HG03575 (cell line): Measurements from ENCODE around the gene DOK7.

ENCODE experiments used
- ATAC-seq: cut with Tn5 transposase; IDR thresholded peaks from one replicate; pipeline ENCODE4 v1.9.1; 2021; ENCODE audit not compliant: unreplicated experiment, insufficient number of reproducible peaks, low FRiP score; ENCODE audit errors: extremely low read depth

The DOK7 gene

GRCh38 chr4:3424522-3425095 lies 38.5 kb upstream of the DOK7 start:
- ATAC-seq: no peak

GRCh38 chr4:3426465-3427133 lies 36.5 kb upstream of the DOK7 start:
- no peak for ATAC-seq

DNA sequence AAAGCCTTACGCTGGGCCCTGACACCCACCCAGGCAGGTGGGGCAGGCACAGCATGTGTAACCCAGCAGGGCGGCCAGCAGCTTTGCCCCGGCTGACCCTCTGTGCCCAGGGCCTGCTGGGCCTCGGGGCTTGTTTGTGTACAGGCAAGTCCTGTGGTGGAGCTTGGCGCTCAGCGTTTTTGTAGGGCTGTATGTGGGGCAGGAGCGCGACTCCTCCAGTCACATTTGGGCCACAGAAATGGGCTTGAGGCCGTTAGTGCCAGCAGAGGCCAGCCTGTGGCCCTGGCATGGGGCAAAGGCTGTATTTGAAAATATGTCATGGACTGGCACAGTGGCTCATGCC lies 36.0 kb upstream of the DOK7 start:
- ATAC-seq: no peak

DNA sequence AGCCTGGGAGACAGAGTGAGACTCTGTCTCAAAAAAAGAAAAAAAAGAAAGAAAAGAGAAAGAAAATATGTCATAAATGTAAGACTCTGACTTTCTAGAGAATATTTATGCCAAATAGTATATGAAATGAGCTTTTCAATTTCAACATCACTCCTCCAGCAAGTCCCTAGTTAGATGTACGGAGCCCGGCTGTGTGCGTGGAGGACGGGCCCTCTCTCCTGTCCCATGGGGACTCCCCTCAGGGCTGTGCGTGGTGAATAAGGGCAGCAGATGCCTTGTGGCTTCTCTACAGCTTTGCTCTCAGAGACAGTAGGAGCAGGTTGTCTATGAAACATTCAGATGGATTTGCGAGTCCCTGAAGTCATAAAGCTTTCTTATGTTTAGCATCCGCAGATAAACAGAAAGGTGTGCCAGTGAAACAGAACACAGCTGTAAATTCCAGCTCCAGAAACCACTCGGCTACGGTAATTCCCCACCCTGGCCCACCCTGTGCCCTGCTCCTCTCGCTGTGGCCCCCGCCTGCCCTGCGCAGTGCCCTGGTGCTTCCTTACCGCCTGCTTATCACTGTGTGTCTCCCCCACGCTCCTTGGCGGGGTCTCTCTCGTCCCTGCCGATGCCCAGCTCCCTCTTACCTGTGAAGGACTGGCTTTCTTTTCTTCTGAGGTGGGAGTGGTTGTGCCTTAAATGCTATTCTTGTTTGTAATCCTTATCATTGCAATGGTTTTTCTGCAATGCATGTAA lies 35.2 kb upstream of the DOK7 start:
- ATAC-seq: no peak

DNA sequence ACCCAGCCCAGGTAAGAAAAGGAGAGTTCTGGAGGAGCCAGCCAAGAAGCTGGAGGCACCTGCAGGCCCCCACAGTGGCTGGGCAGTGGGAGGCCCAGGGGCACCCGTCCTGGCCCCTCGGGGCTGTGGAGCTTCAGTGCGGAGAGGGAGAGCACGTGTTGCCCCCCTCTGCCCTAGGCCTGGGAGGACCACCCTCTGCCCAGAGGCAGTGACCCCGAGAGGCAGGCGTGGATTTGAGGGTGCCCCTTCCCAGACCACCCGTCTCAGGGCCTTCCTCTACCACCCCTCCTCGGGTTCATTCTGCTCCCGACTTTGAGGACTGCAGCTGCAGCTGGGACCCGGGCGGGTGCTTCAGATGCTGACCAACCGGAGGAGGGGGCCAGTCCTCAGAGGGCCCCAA lies 33.5 kb upstream of the DOK7 start:
- no peak for ATAC-seq

DNA sequence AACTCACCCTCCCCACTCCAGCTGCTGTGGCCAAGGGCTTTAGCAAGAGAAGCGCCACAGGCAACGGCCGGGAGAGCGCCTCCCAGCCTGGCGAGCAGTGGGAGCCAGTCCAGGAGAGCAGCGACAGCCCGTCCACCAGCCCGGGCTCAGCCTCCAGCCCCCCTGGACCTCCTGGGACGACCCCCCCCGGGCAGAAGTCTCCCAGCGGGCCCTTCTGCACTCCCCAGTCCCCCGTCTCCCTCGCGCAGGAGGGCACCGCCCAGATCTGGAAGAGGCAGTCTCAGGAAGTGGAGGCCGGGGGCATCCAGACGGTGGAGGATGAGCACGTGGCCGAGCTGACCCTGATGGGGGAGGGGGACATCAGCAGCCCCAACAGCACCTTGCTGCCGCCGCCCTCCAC lies 32.6 kb upstream of the DOK7 start:
- ATAC-seq: no peak

- no peak for ATAC-seq
Measured at GRCh38 chr4:3431446-3431993, 31.6 kb upstream of the DOK7 start.

GRCh38 chr4:3432381-3432790 lies 30.7 kb upstream of the DOK7 start:
- no peak for ATAC-seq

DNA sequence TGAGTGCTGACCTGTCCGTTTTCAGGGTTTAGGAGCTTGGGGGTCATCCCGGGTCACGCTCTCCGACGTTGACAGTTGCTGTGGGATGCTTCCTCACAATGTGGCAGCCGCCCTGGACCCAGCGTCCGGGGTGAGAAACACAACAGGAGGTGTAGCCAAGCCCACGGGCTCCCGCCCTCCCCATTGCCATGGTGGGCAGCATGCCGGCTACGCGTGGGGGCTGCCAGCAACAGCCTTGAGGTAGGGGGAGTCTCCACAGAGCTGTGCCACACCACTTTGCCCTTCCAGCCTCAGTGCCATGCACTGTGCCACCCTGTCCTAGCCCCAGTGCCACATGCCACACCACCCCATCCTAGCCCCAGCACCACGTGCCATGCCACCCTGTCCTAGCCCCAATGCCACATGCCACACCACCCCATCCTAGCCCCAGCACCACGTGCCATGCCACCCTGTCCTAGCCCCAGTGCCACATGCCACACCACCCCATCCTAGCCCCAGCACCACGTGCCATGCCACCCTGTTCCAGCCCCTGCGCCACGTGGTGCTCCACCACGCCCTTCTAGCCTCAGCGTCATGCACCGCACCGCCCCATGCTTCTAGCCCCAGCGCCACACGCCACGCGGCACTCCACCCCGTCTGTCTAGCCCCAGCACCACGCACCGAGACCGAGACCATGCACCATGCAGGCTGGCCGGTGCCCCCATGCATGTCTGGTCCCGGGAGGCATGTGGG lies 29.8 kb upstream of the DOK7 start:
- no peak for ATAC-seq

DNA sequence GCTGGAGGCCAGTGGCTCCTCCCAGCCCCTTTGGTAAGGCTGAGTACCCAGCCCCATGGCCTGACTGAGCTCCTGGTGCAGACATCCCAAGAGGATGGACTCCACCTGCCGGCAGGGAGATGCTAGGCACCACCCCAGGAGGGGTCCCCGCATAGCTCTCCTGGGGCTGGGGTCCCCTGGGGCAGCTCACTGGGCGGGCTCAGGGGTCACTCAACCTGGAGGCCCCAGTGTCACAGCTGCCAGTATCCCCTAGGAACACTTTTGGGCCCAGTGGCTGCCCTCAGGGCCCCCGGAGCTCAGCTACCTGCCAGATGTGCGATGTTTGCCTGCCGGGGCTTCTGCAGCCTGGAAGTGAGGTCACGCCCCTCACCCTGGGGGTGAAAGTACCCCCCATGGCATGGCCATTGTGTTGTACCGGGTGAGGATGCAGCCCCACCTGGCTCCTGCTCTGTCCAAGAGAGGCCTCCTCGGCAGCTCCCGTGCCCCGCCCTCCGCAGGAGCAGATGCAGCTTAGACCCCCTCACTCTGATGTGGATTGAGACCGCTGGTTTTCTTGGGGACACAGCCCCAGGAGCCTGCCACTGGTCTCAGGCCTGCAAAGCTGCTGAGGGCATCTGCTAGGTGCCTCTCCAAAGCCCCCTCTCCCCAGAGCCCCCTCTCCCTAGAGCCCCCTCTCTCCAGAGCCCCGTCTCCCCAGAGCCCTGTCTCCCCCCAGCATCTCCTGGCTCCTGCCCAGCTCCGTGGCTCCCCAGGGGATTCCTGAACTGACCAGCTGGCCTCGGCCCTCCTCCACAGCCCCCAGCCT lies 28.0 kb upstream of the DOK7 start:
- no peak for ATAC-seq

DNA sequence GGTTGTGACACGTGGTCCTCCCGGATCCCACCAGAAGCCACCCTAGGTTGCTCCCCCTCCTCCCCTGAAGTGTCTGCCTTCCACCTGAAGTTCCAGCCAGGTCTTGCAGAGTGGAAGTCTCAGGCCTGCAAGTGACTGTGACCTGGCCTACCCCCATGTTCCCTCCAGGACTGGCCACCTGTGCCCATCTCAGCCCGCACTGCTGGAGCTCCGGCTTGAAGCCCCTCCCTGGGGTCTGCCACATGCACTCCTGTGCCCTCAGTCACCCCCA lies 27.5 kb upstream of the DOK7 start:
- ATAC-seq: no peak

- ATAC-seq: no peak
Measured at GRCh38 chr4:3436048-3436797, 26.9 kb upstream of the DOK7 start.

DNA sequence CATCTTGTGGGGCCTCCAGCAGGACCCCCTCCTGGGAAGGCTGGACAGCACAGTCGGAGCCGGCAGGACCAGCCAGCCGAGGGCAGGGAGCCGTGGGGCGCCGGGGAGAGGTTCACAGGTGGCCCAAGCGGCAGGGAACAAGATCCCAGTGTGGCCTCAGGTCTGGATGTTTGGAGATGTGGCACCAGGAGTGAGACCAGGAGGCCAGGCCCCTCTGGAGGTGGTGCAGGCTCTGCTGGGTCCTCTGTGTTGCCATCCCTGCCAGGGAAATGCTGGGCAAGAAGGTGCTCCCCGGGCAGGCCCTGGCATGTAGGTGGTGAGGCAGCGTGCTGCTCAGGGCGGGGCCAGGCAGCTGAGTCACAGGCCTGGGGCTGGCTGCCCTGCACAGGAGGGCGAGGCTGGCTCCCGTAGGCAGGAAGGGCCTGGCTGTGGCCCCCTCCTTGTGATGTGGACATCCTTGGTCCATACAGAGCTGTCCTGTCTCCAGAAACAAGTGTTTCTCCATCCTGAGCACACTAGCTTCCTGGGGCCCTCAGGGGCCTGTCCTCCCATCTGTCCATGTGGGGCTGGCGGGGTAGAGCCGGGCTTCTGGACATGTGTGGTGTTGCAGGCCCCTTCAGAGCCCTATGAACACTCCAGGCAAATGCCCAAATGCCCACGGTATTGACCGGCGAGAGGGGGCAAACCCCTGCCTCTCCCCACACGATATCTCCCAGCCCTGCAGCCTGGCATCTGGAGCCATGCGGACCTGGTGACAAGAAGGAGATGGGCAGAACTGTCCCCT lies 26.1 kb upstream of the DOK7 start:
- ATAC-seq: no peak

DNA sequence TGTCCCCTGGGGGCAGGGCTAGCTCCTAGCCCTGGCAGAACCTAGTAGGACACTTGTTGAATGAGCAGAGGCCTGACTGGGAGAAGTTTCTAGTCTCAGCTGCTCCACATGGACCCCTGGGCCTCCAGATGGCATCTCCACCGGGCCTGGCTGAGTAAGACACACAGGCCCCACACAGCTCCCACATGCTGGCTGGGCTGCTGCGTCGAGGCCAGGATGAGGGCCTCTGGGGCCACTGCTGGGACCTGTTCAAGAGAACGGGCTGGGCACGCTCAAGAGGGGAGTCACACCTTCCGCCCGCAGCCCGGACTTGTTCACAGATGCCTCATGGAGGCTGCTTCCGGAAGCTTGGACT lies 25.5 kb upstream of the DOK7 start:
- ATAC-seq: no peak

- ATAC-seq: no peak
Measured at GRCh38 chr4:3437998-3438846, 24.9 kb upstream of the DOK7 start.

DNA sequence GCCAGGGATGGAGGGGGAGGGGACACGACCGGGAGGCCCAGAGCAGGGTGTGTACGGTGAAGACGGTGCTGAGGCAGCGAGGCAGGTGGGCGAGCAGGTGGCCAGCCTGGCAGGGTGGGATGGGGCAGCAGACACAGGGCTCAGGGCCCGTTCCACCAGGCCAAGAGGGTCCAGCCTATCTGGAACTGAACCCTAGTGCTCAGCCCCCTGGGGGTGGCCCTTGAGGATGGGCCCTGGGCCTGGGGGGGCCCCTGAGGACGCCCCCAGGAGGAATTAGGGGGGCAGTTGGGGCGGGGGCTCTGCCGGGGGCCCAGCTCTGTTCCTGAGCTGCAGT lies 24.3 kb upstream of the DOK7 start:
- ATAC-seq: no peak

- ATAC-seq: no peak
Measured at GRCh38 chr4:3439391-3439790, 23.7 kb upstream of the DOK7 start.
